GM12873 (cell line): ENCODE data around the gene TRAK1.

Experiments used
- TF ChIP-seq, protein P1 (sequence below): IDR thresholded peaks from 2 replicates; pipeline ENCODE4 v1.5.1; 2012; ENCODE audit warnings: low read depth, mild to moderate bottlenecking, moderate library complexity, low read length, control low read depth; ENCODE audit not compliant: insufficient read depth; ENCODE audit errors: missing control alignments

TRAK1 gene

DNA sequence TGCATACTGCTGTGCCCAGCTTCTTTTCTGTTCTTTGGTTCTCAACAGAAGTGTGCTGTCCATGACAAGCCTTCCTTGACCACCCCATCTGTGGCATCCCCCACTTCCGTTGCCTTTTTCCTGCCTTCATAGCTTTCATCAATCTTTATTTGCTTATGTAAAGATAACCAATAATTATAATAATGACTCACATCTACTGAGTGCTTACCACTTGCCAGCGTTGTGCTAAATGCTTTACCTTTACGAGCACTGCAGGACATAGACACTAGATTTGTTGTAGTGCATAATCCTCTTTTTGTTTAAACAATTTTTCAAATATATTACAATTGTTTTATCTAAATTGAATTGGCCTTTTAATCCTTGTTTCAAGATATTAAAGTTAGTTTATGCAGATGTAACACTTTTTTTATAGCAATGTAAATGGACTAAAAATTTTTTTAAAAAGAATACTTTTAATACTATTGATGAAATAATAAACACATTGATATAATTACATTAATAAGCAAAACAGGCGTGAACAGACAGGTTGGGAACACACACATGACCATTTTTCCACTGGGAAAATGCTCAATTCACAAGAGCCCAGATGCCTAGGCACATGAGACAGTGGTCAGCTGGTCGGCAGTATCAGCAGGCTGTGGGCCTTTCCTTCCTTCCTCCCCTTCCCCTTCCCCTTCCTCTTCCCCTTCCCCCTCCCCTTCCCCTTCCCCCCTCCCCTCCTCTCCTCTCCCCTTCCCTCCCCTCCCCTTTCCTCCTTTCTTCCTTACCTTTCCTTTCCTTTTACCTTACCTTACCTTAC is 42.5 kb downstream of the TRAK1 start:
- TF ChIP-seq, protein P1, sequence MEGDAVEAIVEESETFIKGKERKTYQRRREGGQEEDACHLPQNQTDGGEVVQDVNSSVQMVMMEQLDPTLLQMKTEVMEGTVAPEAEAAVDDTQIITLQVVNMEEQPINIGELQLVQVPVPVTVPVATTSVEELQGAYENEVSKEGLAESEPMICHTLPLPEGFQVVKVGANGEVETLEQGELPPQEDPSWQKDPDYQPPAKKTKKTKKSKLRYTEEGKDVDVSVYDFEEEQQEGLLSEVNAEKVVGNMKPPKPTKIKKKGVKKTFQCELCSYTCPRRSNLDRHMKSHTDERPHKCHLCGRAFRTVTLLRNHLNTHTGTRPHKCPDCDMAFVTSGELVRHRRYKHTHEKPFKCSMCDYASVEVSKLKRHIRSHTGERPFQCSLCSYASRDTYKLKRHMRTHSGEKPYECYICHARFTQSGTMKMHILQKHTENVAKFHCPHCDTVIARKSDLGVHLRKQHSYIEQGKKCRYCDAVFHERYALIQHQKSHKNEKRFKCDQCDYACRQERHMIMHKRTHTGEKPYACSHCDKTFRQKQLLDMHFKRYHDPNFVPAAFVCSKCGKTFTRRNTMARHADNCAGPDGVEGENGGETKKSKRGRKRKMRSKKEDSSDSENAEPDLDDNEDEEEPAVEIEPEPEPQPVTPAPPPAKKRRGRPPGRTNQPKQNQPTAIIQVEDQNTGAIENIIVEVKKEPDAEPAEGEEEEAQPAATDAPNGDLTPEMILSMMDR = no peak

GRCh38 chr3:42134867-42135464 is 43.8 kb downstream of the TRAK1 start:
- TF ChIP-seq, protein P1 = no peak

DNA sequence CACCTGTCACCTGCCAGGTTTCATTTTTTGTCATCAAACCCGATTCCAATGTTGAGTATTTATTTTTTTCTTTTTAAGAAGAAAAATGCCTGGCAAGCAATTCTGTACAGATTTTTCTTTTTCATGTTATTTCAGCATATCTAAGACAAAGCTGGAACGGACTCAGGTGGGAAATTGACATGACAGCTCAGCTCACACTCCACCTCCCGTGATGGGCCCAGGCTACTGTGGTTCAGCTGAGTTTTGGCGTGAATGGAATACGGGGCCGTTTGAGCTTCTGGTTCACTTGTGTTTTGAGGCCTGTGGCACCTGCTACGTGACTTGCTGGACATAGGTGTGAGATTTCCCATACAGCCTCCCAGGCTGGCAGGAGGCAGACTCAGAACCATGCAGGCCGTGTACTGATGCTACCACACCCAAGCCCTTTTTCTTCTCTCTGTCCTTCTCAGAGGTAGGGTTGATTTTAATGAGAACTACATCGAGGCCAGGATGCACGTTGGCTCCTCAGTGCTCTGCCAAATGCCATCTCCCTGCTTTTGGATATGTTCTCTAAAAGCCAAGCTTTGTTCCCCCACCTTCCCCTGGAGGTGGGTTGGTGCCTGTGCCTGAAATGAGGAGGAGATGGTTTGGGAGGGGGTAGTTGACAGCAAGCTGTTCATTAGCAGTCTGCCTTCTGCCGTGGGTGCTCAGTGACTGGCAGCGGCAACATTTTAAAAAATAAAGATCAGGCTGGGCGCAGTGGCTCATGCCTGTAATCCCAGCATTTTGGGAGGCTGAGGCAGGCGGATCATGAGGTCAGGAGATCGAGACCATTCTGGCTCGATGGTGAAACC is 48.7 kb downstream of the TRAK1 start:
- TF ChIP-seq, protein P1 = no peak

DNA sequence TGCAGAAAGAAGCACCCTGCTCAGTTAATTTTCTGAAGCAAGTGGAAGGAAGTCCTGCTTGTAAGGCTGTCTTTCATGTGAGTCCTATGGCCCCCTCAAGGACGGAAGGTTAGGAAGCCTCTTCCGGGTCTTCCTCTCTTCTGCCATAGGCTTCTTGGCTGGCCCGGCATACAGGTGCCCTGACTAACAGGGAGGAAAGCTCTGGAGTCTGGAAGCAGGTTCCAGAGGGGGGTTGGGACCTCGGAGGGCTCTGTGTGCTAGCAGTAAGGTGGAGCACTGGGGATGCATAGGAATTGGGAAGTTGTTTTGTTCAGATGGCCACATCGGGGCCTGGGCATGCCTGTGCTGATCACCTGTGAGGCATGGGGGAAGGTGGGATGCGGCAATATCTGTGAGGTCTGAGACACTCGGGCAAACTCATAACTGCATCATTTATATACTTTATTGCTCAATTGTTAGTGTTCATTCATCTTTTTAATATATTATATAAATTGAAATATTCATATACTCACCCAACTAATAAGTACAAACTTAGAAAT is 49.6 kb downstream of the TRAK1 start:
- TF ChIP-seq, protein P1 = no peak

GRCh38 chr3:42143440-42143839 is 52.3 kb downstream of the TRAK1 start:
- TF ChIP-seq, protein P1 = no peak

GRCh38 chr3:42144209-42144608 is 53.1 kb downstream of the TRAK1 start:
- TF ChIP-seq, protein P1 = no peak
